Left ventricle myocardium superior (tissue), 1 donor: ENCODE data around the gene RANBP1. TPM values are rescaled to one million over a fixed set of nuclear protein-coding genes. Genes with fewer than 3 reads are reported as not detected.

Source experiments
- ATAC-seq: fragments of 200-7000 bp; cut with Tn5 transposase; one replicate; pipeline ENCODE4 v1.9.1; 2020; ENCODE audit warnings: mild to moderate bottlenecking, moderate library complexity
- DNase-seq: peaks from one replicate; pipeline ENCODE4 v3.0.0-alpha.2; 2020
- intact Hi-C: fragments of 100-400 bp; cut with micrococcal nuclease; formaldehyde crosslinking; loops from one replicate; pipeline ENCODE4 v1.11.0; 2022
- total RNA-seq: library from RNA; stranded (reverse); fragmentation: NEBNext Ultra II Directional; extraction: Animal tissue kit (Norgen Biotek cat#: 25700); gene quantifications from one replicate; pipeline ENCODE4 v1.2.1, GENCODE V29; 2021
- donor health status: DM: no; HTN: yes; CAD: no; lungs with severe emphysema.

RANBP1 gene
- total RNA-seq, 1 donor from 2014 or later: 36.6 TPM

- DNase-seq (peak; percentile 9), ATAC-seq (no peak)
- intact Hi-C loops: no loop called here
Observed at GRCh38 chr22:20087319-20088262, 28.3 kb upstream of the RANBP1 start.

DNA sequence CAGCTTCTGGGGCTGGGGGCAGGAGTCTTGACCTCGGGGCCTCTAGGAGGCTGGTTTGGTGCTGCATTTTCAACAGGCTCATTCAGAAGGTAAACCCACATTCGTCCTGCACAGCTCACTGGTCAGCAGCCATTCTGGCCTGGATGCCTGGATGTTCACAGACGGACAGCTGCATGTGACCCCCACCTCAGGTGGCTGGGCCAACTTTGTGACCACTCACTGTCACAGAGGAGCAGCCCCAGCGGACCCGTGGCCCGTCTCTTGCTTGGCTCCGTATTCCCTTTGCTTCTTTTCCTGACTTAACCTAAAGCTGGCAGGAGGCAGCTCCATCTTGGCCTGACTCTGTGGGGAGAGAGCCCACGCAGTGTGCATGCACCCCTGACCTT is 27.6 kb upstream of the RANBP1 start:
- peak; percentile 21 for DNase-seq
- intact Hi-C loops: no loop called here

DNA sequence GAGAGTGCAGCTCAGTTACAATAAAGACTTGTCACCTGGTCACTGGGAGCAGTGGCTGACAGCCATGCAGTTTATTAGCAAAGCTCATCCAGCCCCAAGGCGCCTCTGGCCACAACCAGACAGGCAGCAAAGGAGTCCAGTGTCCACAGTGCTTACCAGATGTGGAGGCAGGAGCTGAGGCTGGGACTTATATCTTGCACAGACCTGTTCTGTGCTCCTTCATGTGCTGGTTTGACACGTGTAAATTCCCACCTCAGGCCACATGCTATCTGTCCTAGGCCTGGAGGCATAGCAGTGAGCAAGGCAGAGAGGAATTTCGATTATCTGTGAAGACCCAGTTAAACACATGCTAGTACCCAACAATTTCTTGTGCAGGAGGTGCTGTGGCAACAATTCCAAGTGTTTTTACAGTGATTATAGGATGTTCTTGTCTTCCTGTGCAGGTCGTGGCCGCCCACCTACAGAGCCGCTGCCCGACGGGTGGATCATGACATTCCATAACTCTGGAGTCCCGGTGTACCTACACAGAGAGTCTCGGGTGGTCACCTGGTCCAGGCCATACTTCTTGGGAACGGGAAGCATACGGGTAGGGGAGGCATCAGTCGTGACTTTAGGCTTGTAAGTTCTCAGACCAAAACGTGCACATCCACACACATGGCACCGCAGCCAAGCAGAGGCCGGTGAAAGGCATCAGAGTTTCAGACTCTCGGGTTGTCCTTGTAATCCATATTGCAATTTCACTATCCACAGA is 26.5 kb upstream of the RANBP1 start:
- no peak for ATAC-seq
- DNase-seq: peak; percentile 13
- intact Hi-C loops: no loop called here

More for the DNA sequence above, 27.6 kb upstream of the RANBP1 start:
- ATAC-seq: no peak

GRCh38 chr22:20089977-20090729 is 25.8 kb upstream of the RANBP1 start:
- ATAC-seq: no peak
- DNase-seq: peak; percentile 4
- intact Hi-C loops: no loop called here

GRCh38 chr22:20090730-20091240 is 25.1 kb upstream of the RANBP1 start:
- peak; percentile 3 for DNase-seq
- ATAC-seq: no peak
- intact Hi-C loops: no loop called here

DNA sequence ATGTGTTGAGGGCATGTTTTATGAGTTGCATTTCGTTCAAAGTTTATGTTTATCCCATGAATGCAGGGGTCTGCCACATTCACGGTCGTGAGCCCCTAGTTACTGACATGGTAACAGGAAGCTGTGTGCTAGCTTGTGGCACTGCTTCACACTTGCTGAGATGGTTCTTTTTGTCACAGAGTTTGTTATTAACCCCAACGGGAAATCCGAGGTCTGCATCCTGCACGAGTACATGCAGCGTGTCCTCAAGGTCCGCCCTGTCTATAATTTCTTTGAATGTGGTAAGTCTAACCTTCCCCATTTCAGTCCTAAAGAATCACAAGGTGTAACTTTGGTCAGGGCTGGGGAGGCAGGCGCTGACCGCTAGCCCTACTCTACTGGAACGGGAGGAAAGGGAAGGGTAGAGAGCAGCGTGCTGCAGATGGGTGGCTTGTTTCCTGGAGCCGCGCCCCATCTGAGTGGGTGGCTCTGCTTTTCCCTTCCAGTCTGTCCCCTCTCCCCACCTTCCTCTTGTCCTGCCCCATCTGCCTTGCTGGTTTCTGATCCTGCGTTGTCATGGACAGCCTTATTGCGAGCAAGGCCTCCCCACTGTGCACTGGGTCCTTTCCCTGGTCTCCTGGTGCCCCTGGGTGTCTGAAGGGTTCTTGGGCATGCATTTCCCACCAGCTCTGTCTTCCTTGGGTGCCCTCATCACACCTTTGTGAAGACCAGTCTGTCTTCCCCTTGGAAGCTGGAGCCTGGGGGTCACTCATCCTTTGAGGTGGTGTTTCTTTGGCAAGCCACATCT is 24.0 kb upstream of the RANBP1 start:
- intact Hi-C loops: no loop called here
- no peak for ATAC-seq
- DNase-seq: peak; percentile 13

DNA sequence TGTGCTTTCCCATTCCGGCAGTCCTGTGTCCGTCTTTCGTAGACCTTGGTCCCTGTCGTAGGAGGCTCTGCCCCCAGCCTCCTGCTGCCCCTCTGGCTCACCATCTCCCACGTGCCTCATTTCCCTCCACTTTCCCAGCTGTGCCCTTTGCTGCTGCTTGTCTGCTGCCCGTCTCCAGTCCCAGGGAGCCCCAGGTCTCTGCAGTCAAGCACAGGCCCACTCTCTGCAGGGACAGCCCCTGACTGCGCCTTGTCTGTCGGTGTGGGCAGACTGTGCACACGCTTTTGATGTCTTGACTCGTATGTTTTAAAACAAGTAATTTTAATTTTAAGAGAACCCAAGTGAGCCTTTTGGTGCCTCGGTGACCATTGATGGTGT is 23.4 kb upstream of the RANBP1 start:
- ATAC-seq (no peak), DNase-seq (peak; percentile 6)
- intact Hi-C loops: no loop called here

DNA sequence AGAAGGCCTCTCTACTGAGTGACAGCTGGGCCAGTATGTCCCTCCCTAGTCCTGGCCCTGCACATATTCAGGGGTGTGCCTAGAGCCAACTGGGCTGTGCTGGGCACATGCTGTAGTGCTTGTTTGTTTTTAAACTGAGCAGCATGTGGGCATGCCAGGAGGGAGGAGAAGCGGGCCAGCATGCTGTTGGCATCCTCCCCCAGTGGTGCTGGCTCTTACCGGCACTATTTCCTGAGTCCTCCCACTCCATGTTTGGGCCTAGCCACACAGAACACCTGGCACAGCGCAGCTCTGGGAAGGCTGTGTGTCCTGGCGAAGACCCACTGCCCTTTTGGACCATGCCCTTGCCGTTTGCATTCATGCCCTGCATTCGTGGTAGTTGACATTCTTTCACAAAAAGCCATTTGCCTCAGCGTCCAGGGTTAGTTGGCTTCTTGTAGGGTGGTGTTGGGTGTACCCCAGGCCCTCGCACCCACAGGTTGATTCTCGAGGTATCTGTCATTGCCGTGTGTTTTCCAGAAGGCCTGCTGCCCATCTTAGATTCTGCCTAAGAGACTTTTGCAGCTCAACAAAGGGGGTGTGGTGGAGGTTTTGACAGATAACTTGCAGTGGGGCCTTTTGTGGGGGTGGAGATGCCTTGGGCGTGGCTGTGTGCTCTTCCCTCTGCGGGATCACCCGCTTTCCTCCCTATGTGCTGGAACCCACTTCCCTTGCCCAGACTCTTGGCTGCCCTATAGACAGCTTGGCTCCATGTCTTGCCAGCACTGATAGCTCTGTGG is 22.3 kb upstream of the RANBP1 start:
- intact Hi-C loops: no loop called here
- DNase-seq (peak; percentile 86), ATAC-seq (peak; percentile 98)

DNA sequence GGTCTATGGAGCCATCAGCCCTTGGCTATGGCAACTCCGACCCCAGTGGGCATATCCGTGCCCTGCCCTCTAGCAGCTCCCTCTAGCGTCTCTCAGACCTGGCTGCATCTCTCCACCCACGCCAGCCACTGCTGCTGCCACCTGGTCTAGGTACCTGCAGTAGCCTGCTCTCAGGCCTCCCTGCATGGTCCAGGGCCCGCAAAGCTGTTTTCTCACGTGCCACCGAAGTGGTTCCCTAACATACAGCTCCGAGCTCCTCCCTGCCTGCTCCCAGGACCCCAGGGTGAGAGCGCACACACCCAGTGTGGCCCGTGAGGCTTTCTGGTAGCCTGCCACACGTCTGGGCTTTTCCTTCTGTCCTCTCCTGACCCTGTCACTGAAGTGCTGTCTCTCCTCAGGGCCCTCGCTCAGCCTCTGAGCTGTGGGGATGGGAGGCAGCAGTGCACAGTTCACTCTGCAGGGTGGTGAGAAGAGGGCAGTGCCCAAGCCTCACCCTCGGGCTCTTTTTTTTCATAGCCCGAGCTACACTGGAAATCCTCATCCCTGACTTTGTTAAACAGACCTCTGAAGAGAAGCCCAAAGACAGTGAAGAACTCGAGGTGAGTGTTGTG is 21.6 kb upstream of the RANBP1 start:
- DNase-seq (peak; percentile 24), ATAC-seq (no peak)
- intact Hi-C loops: no loop called here

DNA sequence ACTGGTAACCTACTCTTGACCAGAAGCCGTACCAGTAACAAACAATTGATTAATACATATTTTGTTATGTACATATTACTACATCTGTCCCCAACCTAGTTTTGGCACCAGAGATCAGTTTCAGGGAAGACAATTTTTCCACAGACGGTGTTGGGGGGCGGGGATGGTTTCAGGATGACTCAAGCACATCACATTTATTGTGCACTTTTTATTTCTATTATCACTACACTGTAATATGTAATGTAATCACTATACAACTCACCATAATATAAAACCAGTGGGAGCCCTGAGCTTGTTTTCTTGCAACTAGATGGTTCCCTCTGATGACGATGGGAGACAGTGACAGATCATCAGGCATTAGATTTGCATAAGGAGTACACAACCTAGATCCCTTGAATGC is 20.4 kb upstream of the RANBP1 start:
- DNase-seq: no peak
- no peak for ATAC-seq
- intact Hi-C loops: no loop called here

GRCh38 chr22:20096574-20097420 is 19.1 kb upstream of the RANBP1 start:
- intact Hi-C loops: no loop called here

GRCh38 chr22:20099099-20099711 is 16.7 kb upstream of the RANBP1 start:
- ATAC-seq: no peak
- intact Hi-C loops: no loop called here
- peak; percentile 7 for DNase-seq

More at GRCh38 chr22:20096574-20097420, 19.1 kb upstream of the RANBP1 start:
- DNase-seq (no peak), ATAC-seq (no peak)

GRCh38 chr22:20101638-20102037 is 14.3 kb upstream of the RANBP1 start:
- DNase-seq (peak; percentile 11), ATAC-seq (no peak)
- intact Hi-C loops: no loop called here

DNA sequence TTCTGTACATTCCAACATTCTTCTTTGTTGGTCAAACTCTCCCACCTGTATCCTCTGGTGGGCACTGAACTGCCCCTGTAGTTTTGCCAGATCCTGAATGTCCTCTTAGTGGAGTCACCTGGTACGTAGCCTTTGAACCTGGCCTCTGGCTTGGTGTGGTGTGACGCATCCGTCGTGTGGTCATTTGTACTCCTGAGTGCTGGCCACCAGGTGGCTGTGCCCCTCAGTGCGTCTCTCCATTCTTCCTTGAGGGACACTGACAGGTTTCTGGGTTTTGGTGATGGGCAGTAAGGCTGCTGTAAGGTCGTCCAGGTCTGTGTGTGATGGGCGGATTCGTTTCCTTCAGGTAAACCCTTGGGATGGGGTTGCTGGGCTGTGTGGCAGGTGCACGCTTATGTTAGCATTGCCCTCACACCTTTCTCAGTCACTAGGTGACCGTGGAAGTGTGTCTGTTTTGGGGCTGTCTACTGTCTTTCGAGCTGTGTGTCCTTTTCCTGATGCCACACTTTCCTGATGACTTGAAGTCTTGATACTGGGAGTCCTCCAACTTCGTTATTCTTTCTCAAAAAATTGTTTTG is 13.6 kb upstream of the RANBP1 start:
- ATAC-seq: no peak

GRCh38 chr22:20105456-20106204 is 10.3 kb upstream of the RANBP1 start:
- DNase-seq (peak; percentile 7), ATAC-seq (no peak)
- intact Hi-C loops: no loop called here

More for the DNA sequence above, 13.6 kb upstream of the RANBP1 start:
- intact Hi-C loops: no loop called here
- peak; percentile 19 for DNase-seq
